Esophagus mucosa (tissue), 1 donor: Measurements from ENCODE around the gene CCDC91. TPM values are rescaled to one million over a fixed set of nuclear protein-coding genes. Genes with fewer than 3 reads are reported as not detected.

ENCODE experiments used
- total RNA-seq: library from RNA; stranded (reverse); gene quantifications from one replicate; pipeline ENCODE4 v1.2.4, GENCODE V29; 2023
- donor health status: DM: yes; HTN: yes; CAD: no.

The CCDC91 gene
- total RNA-seq, 1 donor from 2014 or later, result 13.3 TPM

Other genes starting within 250 kb of the CCDC91 start
- 19.0 TPM for gene PTHLH, start 217.7 kb upstream of the CCDC91 start, total RNA-seq